HCT116 (cell line): ENCODE measurements around the gene VWA5B1. TPM values are rescaled to one million over a fixed set of nuclear protein-coding genes. Genes with fewer than 3 reads are reported as not detected.

Source experiments
- ATAC-seq: fragments of 200-7000 bp; cut with Tn5 transposase; 2 replicates; pipeline ENCODE4 v1.9.1; 2020; ENCODE audit warnings: mild to moderate bottlenecking, moderate library complexity
- BruUV-seq: library from RNA; stranded (reverse); fragments of 400-500 nt; replicated peaks from 2 replicates; lab custom pipeline; 2021; lab: Mats Ljungman, UMichigan
- CTCF ChIA-PET: fragments of 300-600 bp; sonication (Branson Sonifier 250); formaldehyde crosslinking; loops from one replicate; lab custom pipeline; 2021; ENCODE audit warnings: antibody characterized with exemption; lab: Charles Lee
- POLR2A ChIA-PET: fragments of 300-600, 350-600 bp; sonication (Branson Sonifier 250); formaldehyde crosslinking; loops from one replicate; lab custom pipeline; 2021; ENCODE audit warnings: antibody characterized with exemption; lab: Charles Lee
- RAD21 ChIA-PET, 2 experiments: fragments of 300-600 bp; sonication (Branson Sonifier 250); formaldehyde crosslinking; loops; one replicate each; lab custom pipeline; 2023; ENCODE audit warnings: low total read pairs in 2 of 2; ENCODE audit not compliant: uncharacterized antibody in 2 of 2, unreplicated experiment in 2 of 2, low non-redundant PET in 1 of 2; lab: Charles Lee
- DNase-seq: peaks from one replicate; pipeline ENCODE4 v3.0.0-alpha.2; 2010; ENCODE audit warnings: low read depth, low spot score
- H2AFZ ChIP-seq: fragments of 200-600 bp; shearing (Covaris generic), sonication (generic); 2 replicates; pipeline ENCODE4 v1.6.1; 2017; ENCODE audit warnings: low read depth, mixed run types, mixed read lengths, antibody characterized with exemption, low read length; ENCODE audit not compliant: poor library complexity, severe bottlenecking
- H3K27ac ChIP-seq: 2 replicates; pipeline ENCODE4 v1.5.1; 2012; ENCODE audit warnings: low read depth, low read length
- H3K27me3 ChIP-seq: fragments of 200-600 bp; sonication (generic); 2 replicates; pipeline ENCODE4 v1.6.1; 2016; ENCODE audit warnings: mixed run types, low read length, mixed read lengths; ENCODE audit not compliant: insufficient read depth
- H3K36me3 ChIP-seq, 2 experiments: fragments of 200-500 bp in 1 of 2; fragments of 200-600 bp in 1 of 2; sonication (Bioruptor generic) in 1 of 2; sonication (generic) in 1 of 2; 2 replicates each; pipeline versions ENCODE4 v1.5.1 to v1.6.1; 2014 to 2016; ENCODE audit warnings: low read length in 2 of 2, inconsistent platforms in 1 of 2, mixed read lengths in 1 of 2, mixed run types in 1 of 2; ENCODE audit not compliant: insufficient read depth in 2 of 2, control insufficient read depth in 1 of 2
- H3K4me1 ChIP-seq, 2 experiments: fragments of 200-600 bp in 1 of 2; sonication (generic) in 1 of 2; 2 replicates each; pipeline versions ENCODE4 v1.5.1 to v1.6.1; 2012 to 2017; ENCODE audit warnings: low read length in 2 of 2, inconsistent platforms in 1 of 2, mild to moderate bottlenecking in 1 of 2, mixed read lengths in 1 of 2, mixed run types in 1 of 2, moderate library complexity in 1 of 2; ENCODE audit not compliant: insufficient read depth in 2 of 2, control insufficient read depth in 1 of 2
- H3K4me2 ChIP-seq: fragments of 200-600 bp; sonication (generic); 2 replicates; pipeline ENCODE4 v1.6.1; 2017; ENCODE audit warnings: mixed run types, low read length, mixed read lengths
- H3K4me3 ChIP-seq, 2 experiments: fragments of 200-600 bp in 1 of 2; sonication (generic) in 1 of 2; replicated peaks in 1 of 2; 2 replicates each; pipeline ENCODE4 v1.5.1; 2011 to 2016; ENCODE audit warnings: low read length in 2 of 2, control low read depth in 1 of 2, low read depth in 1 of 2, mild to moderate bottlenecking in 1 of 2, mixed read lengths in 1 of 2, mixed run types in 1 of 2
- H3K79me2 ChIP-seq: fragments of 200-600 bp; sonication (generic); 2 replicates; pipeline ENCODE4 v1.6.1; 2017; ENCODE audit warnings: mild to moderate bottlenecking, mixed run types, low read length, moderate library complexity, mixed read lengths; ENCODE audit not compliant: insufficient read depth
- H3K9ac ChIP-seq: fragments of 200-600 bp; sonication (generic); 2 replicates; pipeline ENCODE4 v1.6.1; 2016; ENCODE audit warnings: low read length, mixed read lengths
- H3K9me2 ChIP-seq: fragments of 200-600 bp; sonication (generic), shearing (Covaris generic); 2 replicates; pipeline ENCODE4 v1.6.1; 2017; ENCODE audit warnings: mixed run types, mild to moderate bottlenecking, moderate library complexity; ENCODE audit not compliant: insufficient read depth
- H3K9me3 ChIP-seq, 2 experiments: fragments of 200-500 bp in 1 of 2; fragments of 200-600 bp in 1 of 2; sonication (Bioruptor generic) in 1 of 2; sonication (generic) in 1 of 2; 2 replicates each; pipeline ENCODE4 v1.6.1; 2014 to 2017; ENCODE audit warnings: low read length in 2 of 2, mixed read lengths in 2 of 2, inconsistent platforms in 1 of 2, low read depth in 1 of 2, mild to moderate bottlenecking in 1 of 2, mixed run types in 1 of 2, moderate library complexity in 1 of 2; ENCODE audit not compliant: control insufficient read depth in 1 of 2, insufficient read depth in 1 of 2
- H4K20me1 ChIP-seq: fragments of 200-600 bp; sonication (generic), shearing (Covaris generic); 2 replicates; pipeline ENCODE4 v1.6.1; 2017; ENCODE audit warnings: mixed run types, mild to moderate bottlenecking, moderate library complexity; ENCODE audit not compliant: insufficient read depth
- ATF3 ChIP-seq: IDR thresholded peaks from 2 replicates; pipeline ENCODE4 v1.6.1; 2012
- CEBPB ChIP-seq: IDR thresholded peaks from 2 replicates; pipeline ENCODE4 v1.6.1; 2012; ENCODE audit warnings: low read depth
- CTCF ChIP-seq, 3 experiments: fragments of 200-600 bp in 1 of 3; sonication (generic) in 1 of 3; IDR thresholded peaks in 2 of 3; conservative IDR thresholded peaks in 1 of 3; 2 replicates each; pipeline ENCODE4 v1.5.1; 2012 to 2017; ENCODE audit warnings: low read depth in 2 of 3, low read length in 2 of 3, antibody characterized with exemption in 1 of 3, borderline replicate concordance in 1 of 3, control low read depth in 1 of 3, mild to moderate bottlenecking in 1 of 3, mixed read lengths in 1 of 3, mixed run types in 1 of 3, moderate library complexity in 1 of 3; ENCODE audit not compliant: insufficient read depth in 1 of 3
- FOSL1 ChIP-seq: IDR thresholded peaks from 2 replicates; pipeline ENCODE4 v1.6.1; 2012; ENCODE audit warnings: low read depth
- POLR2A ChIP-seq: IDR thresholded peaks from 2 replicates; pipeline ENCODE4 v1.7.0; 2011; ENCODE audit warnings: borderline replicate concordance; ENCODE audit not compliant: insufficient read depth, insufficient read length; ENCODE audit errors: extremely low read depth
- SIN3A ChIP-seq: IDR thresholded peaks from 2 replicates; pipeline ENCODE4 v1.6.1; 2012; ENCODE audit warnings: low read depth
- YY1 ChIP-seq: IDR thresholded peaks from 2 replicates; pipeline ENCODE4 v1.6.1; 2011; ENCODE audit warnings: low read length, low read depth, moderate library complexity, mild to moderate bottlenecking; ENCODE audit not compliant: insufficient replicate concordance; ENCODE audit errors: extremely low read depth
- ZNF274 ChIP-seq: fragments of 200-500 bp; sonication (Bioruptor generic); IDR thresholded peaks from 2 replicates; pipeline ENCODE4 v1.6.1; 2014; ENCODE audit warnings: mild to moderate bottlenecking, low read depth, low read length, inconsistent platforms
- intact Hi-C: fragments of 100-400 bp; cut with micrococcal nuclease; formaldehyde crosslinking; loops from 2 replicates; pipeline ENCODE4 v1.10.0; 2022
- total RNA-seq: library from RNA; stranded (reverse); gene quantifications from one replicate; pipeline ENCODE4 v1.2.1, GENCODE V29; 2021; ENCODE audit not compliant: unreplicated experiment

The VWA5B1 gene
- total RNA-seq, 1 experiment from 2014 or later: not detected

- TF ChIP-seq FOSL1: no peak
Observed at GRCh38 chr1:20367626-20368025, 77.0 kb downstream of the VWA5B1 start (continued).

GRCh38 chr1:20368866-20369470 lies 78.3 kb downstream of the VWA5B1 start:
- POLR2A ChIA-PET: no interaction called here
- no peaks in the 10 kb centered on the region for H4K20me1 ChIP-seq
- no TSS peak for BruUV-seq
- H3K4me2 ChIP-seq: no peak overlapping the region
- CTCF ChIA-PET: no interaction called here
- no peak overlapping the region for H2AFZ ChIP-seq
- no peaks in the 10 kb centered on the region for H3K36me3 ChIP-seq
- intact Hi-C loops: loop anchor here (10.0 kb wide), 1 partner anchor 154 kb away; no protein-coding TSS in a partner anchor
- RAD21 ChIA-PET: no interaction called here
- H3K9ac ChIP-seq: no peak overlapping the region
- H3K27ac ChIP-seq: no peak overlapping the region
- peaks cover 8% of the 10 kb centered on the region; the same call in 1 of the 2 replicates for H3K27me3 ChIP-seq
- DNase-seq: no peak
- TF ChIP-seq YY1: no peak
- TF ChIP-seq CTCF (IDR thresholded peaks at IDR 0.05 in 2 of 3, conservative IDR thresholded peaks at IDR 0.05 in 1 of 3; ENCODE audit: borderline replicate concordance in 1 of 3, insufficient read depth in 1 of 3, low read depth in 2 of 3, low read length in 2 of 3): no peak
- TF ChIP-seq FOSL1: no peak
- no peak for TF ChIP-seq POLR2A
- TF ChIP-seq ATF3: no peak
- TF ChIP-seq ZNF274: no peak
- no peak for TF ChIP-seq SIN3A
- TF ChIP-seq CEBPB: no peak
- no peaks in the 10 kb centered on the region for H3K79me2 ChIP-seq
- no peak for ATAC-seq
- H3K4me3 ChIP-seq: no peak overlapping the region
- H3K9me3 ChIP-seq: no peaks in the 10 kb centered on the region
- H3K4me1 ChIP-seq: peaks cover 0 to 6% of the 10 kb centered on the region in 2 experiments; a peak in 2 of 4 replicates
- H3K9me2 ChIP-seq: no peaks in the 10 kb centered on the region
